Smooth muscle cell (in vitro differentiated cells): ENCODE data around the gene ANXA7. TPM values are rescaled to one million over a fixed set of nuclear protein-coding genes. Genes with fewer than 3 reads are reported as not detected.

Source experiments
- DNase-seq: peaks from one replicate; lab custom pipeline; 2025; ENCODE audit not compliant: unreplicated experiment; lab: John Stamatoyannopoulos, UW
- H2AFZ ChIP-seq: fragments of 200-600 bp; sonication (generic); 2 replicates; pipeline ENCODE4 v1.6.0; 2016; ENCODE audit warnings: antibody characterized with exemption, low read depth, mild to moderate bottlenecking
- H3F3A ChIP-seq: fragments of 200-600 bp; sonication (generic); 2 replicates; pipeline ENCODE4 v1.6.0; 2017; ENCODE audit warnings: antibody characterized with exemption, low read depth
- H3K27ac ChIP-seq: fragments of 200-600 bp; sonication (generic); 2 replicates; pipeline ENCODE4 v1.5.1; 2016; ENCODE audit warnings: low read depth, mild to moderate bottlenecking
- H3K27me3 ChIP-seq: fragments of 200-600 bp; sonication (generic); 2 replicates; pipeline ENCODE4 v1.6.1; 2016; ENCODE audit warnings: low read depth, mild to moderate bottlenecking
- H3K36me3 ChIP-seq: fragments of 200-600 bp; sonication (generic); 2 replicates; pipeline ENCODE4 v1.5.1; 2016; ENCODE audit warnings: low read depth
- H3K4me1 ChIP-seq: fragments of 200-600 bp; sonication (generic); 2 replicates; pipeline ENCODE4 v1.5.1; 2016; ENCODE audit warnings: low read depth
- H3K4me2 ChIP-seq: fragments of 200-600 bp; sonication (generic); 2 replicates; pipeline ENCODE4 v1.6.0; 2016; ENCODE audit warnings: mild to moderate bottlenecking
- H3K4me3 ChIP-seq: fragments of 200-600 bp; sonication (generic); 2 replicates; pipeline ENCODE4 v1.5.1; 2016; ENCODE audit warnings: mild to moderate bottlenecking
- H3K79me2 ChIP-seq: fragments of 200-600 bp; sonication (generic); 2 replicates; pipeline ENCODE4 v1.6.0; 2016; ENCODE audit warnings: low read depth, mild to moderate bottlenecking
- H3K9ac ChIP-seq: fragments of 200-600 bp; sonication (generic); 2 replicates; pipeline ENCODE4 v1.6.0; 2016; ENCODE audit warnings: low read depth
- H3K9me3 ChIP-seq: fragments of 200-600 bp; sonication (generic); replicated peaks from 2 replicates; pipeline ENCODE4 v1.5.1; 2016; ENCODE audit warnings: low read depth
- H4K20me1 ChIP-seq: fragments of 200-600 bp; sonication (generic); 2 replicates; pipeline ENCODE4 v1.6.0; 2016; ENCODE audit warnings: low read depth
- CTCF ChIP-seq: fragments of 200-600 bp; sonication (generic); IDR thresholded peaks from 2 replicates; pipeline ENCODE4 v1.5.1; 2017; ENCODE audit warnings: borderline replicate concordance, mild to moderate bottlenecking, antibody characterized with exemption; ENCODE audit not compliant: insufficient read depth, poor library complexity, severe bottlenecking
- WGBS: methylation state at CpG from one replicate; pipeline ENCODE4 v1.1.7; 2016; ENCODE audit warnings: low lambda C conversion rate; 5-methylcytosine and 5-hydroxymethylcytosine counted together
- polyA plus RNA-seq: library from polyadenylated mRNA; unstranded; fragments of >200 nt; fragmentation: Nextera tagmentation; extraction: Ambion mirVana; gene quantifications from 2 replicates; pipeline ENCODE4 v1.2.1, GENCODE V29; 2016
- total RNA-seq: library from RNA; depleted of rRNA; stranded (reverse); fragments of >200 nt; gene quantifications from 2 replicates; pipeline ENCODE4 v1.2.3, GENCODE V29; 2014

ANXA7 gene
- total and polyA plus RNA-seq, 2 experiments from 2014 or later: 52.6 to 57.6 TPM

- Histone ChIP-seq H3K4me1 (no peaks in the 10 kb centered on the region), H3K79me2 (no peaks in the 10 kb centered on the region), H3K4me2 (no peak overlapping the region), H3K27ac (no peak overlapping the region), H3F3A (no peaks in the 10 kb centered on the region), H3K9me3 (no peaks in the 10 kb centered on the region), H3K27me3 (no peaks in the 10 kb centered on the region), H3K9ac (no peak overlapping the region), H2AFZ (no peak overlapping the region), H3K4me3 (no peak overlapping the region), H3K36me3 (peaks cover 5% of the 10 kb centered on the region), H4K20me1 (no peaks in the 10 kb centered on the region)
- 91% methylated on average over 2 of the region's 2 CpGs for WGBS
- DNase-seq: no peak
- TF ChIP-seq CTCF: no peak
Measured at GRCh38 chr10:73456187-73456890, 42.5 kb upstream of the ANXA7 start.

- no peaks in the 10 kb centered on the region for H3F3A ChIP-seq
- no peak overlapping the region for H3K9ac ChIP-seq
- no peaks in the 10 kb centered on the region for H4K20me1 ChIP-seq
- H2AFZ ChIP-seq: no peak overlapping the region
- peaks cover under 1% of the 10 kb centered on the region for H3K36me3 ChIP-seq
- no peaks in the 10 kb centered on the region for H3K79me2 ChIP-seq
- no peaks in the 10 kb centered on the region for H3K27me3 ChIP-seq
- H3K4me2 ChIP-seq: no peak overlapping the region
- no peaks in the 10 kb centered on the region for H3K4me1 ChIP-seq
- H3K4me3 ChIP-seq: no peak overlapping the region
- H3K27ac ChIP-seq: no peak overlapping the region
- no peak for DNase-seq
- no peaks in the 10 kb centered on the region for H3K9me3 ChIP-seq
- TF ChIP-seq CTCF: no peak
- WGBS: 88% methylated on average over 1 of the region's 1 CpG
Measured at GRCh38 chr10:73449113-73449512, 35.3 kb upstream of the ANXA7 start.

GRCh38 chr10:73448384-73448783 is 34.5 kb upstream of the ANXA7 start:
- 100% methylated on average over 1 of the region's 1 CpG for WGBS
- Histone ChIP-seq H3K27ac (no peak overlapping the region), H4K20me1 (no peaks in the 10 kb centered on the region), H3K27me3 (no peaks in the 10 kb centered on the region), H3F3A (no peaks in the 10 kb centered on the region), H3K9me3 (no peaks in the 10 kb centered on the region), H2AFZ (no peak overlapping the region), H3K4me2 (no peak overlapping the region), H3K4me1 (no peaks in the 10 kb centered on the region), H3K4me3 (no peak overlapping the region), H3K36me3 (peaks cover 4% of the 10 kb centered on the region), H3K79me2 (no peaks in the 10 kb centered on the region), H3K9ac (no peak overlapping the region)
- TF ChIP-seq CTCF: no peak
- no peak for DNase-seq

- Histone ChIP-seq H3K79me2 (no peaks in the 10 kb centered on the region), H3K27ac (no peak overlapping the region), H4K20me1 (no peaks in the 10 kb centered on the region), H3K9me3 (no peaks in the 10 kb centered on the region), H3K4me2 (no peak overlapping the region), H3K4me3 (no peak overlapping the region), H3K27me3 (no peaks in the 10 kb centered on the region), H3F3A (no peaks in the 10 kb centered on the region), H2AFZ (no peak overlapping the region), H3K9ac (no peak overlapping the region), H3K36me3 (peaks cover 4% of the 10 kb centered on the region), H3K4me1 (no peaks in the 10 kb centered on the region)
- TF ChIP-seq CTCF: no peak
- DNase-seq: no peak
Measured at GRCh38 chr10:73446926-73447325, 33.1 kb upstream of the ANXA7 start.
